Activated effector memory CD4-positive, alpha-beta T cell treated with Interleukin-2 at 50 U/mL for 16 hours (primary cell): ENCODE measurements around the gene KLHDC3.
"Not testable (repeated sequence)": the region's sequence is repeated elsewhere in the genome, so short reads cannot be mapped to it uniquely, and the experiment has no call there.

Experiments used
- DNase-seq: peaks from one replicate; pipeline ENCODE4 v3.0.0-alpha.2; 2020

KLHDC3 gene

DNA sequence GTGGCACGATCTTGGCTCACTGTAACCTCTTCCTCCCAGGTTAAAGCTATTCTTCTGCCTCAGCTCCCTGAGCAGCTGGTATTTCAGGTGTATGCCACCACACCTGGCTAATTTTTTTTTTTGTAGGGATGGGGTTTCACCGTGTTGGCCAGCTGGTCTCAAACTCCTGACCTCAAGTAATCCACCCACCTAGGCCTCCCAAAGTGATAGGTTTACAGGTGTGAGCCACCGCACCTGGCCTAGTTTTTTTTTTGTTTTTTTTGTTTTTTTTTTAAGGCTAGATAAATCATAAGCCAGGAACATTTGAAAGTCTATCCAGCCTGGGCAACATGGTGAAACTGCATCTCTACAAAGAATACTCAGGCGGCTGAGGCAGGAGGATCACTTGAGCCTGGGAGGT lies 18.3 kb downstream of the KLHDC3 start:
- DNase-seq = no peak

DNA sequence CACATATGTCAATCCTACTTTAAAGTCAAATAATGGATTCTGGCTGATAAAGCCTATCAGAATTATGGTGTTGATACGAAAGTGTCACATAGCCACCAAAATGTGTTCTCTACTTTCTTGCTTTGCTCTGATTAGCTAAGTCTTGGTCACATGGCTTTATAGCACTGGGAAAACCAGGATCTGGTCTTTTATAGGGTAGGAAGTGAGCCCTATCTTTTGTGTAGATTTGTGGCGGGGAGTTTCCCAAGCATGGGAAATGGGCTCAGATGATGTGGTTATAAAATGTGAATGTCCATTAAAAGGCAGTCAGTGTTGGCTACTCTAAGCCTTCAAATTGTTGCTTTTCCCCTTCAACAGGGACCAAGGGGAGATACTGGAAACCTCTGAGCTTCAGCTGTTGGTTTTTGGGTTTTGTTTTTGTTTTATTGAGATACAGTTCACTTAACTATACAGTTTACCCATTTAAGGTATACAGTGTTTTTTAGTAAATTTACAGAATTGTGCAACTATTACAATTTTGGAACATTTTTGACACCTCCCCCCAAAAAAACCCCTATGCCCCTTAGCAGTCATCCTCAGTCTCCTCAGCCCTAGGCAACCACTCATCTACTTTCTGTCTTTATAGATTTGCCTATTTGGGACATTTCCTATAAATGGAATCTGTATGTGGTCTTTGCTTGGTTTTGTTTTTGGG lies 19.6 kb downstream of the KLHDC3 start:
- DNase-seq = no peak

DNA sequence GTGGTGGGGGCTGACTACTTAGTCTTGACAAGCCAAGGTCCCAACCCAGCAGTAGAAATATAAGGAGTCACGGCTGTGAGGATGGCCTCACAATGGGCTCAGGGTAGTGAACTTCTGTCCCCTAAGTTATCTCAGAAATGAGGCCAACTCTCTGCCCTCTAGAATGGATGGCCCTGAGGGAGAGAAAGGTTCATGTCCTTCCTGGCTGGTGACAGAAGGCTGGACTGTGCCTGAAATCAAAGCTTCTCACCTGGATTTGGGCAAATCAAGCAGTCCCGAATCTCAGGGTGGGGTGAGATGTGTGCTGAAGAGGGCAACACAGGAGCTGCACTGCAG lies 20.1 kb downstream of the KLHDC3 start:
- no peak for DNase-seq

DNA sequence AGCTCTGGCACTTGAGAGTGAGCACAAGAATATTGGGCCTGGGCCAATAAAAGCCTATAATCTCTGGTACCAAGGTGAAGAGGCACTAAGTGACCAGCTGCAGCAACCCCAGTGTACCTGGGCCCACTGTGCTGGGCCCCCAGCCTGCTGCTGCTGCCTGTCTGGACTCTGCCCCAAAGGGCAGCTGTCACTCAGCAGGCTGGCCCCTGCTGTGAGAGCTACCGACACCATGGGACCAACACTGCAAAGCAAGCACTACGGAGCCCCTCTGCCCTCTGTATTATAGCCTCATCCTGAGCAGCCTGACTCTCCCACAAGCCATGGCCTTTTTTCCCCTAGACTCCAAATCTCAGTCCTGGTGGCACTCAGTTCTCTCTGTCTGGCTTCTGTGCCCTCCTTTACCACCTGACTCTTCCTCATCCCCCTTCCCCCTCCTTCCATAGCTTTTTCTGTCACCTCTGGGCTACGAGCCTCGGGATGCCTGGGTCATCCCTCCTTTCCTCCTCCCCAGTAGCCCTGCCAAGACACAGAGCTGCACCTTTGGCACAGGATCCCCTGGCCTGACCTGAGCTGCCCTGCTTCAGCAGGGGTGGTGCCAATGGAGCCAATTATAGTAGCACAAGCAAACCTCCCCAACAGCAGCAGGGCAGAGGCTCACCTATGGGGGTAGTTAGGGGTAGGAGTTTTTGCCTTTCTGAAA lies 21.6 kb downstream of the KLHDC3 start:
- DNase-seq = no peak

DNA sequence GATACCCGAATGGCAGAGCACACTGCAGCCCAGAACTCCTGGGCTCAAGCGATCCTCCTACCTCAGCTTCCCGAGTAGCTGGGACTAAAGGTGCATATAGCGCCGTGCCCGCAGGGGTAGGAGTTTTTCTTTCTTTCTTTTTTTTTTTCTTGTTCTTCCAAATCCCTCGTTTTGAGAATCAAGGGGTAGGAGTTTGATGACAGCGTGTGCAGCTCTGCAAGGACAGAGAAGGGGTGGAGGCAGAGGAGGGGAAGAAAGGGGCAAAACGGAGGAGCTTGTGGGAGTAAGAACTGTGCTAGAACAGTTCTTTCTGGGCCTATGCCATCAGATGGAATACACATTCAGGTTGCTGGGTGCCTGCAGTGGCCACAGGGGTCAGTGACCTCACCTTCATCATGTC lies 22.7 kb downstream of the KLHDC3 start:
- no peak for DNase-seq

DNA sequence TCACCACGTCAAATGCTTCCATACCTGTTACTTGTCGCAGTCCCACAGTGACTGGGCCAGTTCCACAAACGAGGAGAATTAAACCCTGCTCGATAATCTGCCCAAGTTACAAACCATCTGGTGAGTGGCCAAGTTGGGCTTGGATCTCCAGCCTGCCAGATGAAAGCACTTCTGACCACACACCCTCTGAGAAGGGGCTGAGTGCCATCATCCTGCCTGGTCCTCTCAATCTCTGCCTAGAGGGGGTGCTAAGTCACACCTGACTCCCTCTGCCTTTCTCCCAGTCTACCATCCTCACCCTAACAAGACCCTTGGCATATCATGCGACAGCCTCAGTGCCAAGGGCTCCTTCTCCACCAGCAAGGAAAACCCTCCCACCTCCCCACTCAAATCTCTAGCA lies 23.1 kb downstream of the KLHDC3 start:
- DNase-seq = no peak

DNA sequence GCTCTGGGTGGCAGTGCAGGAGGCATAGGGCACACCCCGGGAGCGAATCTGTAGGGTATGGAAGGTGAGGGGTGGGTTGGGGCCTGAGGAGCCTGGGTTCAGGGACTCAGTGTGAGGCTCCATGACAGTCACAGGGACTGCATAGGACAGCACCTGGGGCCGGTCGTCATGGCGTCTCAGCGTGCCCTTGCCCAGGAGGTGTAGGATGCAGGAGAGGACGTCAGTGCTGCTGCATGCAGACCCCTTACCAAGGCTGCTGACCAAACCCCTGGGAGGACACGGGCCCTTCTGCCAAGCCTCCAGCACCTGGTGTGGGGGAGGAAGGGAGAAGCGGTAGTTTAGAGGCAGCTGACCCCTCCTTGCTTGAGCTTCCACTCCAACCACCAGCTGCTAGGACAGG lies 23.7 kb downstream of the KLHDC3 start:
- DNase-seq = no peak

DNA sequence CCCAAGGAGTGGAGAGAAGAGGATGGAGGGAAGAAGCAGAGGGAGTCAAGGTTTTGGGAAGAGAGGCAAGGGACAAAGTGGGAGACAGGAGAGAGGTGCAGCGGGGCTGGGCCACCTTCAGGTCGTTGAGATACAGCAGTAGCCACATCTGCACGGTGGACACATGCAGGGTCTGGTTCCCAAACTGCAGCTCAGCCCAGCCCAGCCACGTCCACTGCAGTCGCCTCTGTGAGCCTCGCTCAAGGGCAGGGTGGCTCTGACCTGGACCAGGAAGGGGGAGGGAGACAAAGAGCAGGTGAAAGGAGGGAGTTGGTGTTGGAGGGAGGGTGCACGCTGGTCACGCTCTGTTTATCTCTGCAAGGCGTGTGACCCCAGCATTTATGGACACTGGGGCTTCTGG lies 24.7 kb downstream of the KLHDC3 start:
- no peak for DNase-seq

DNA sequence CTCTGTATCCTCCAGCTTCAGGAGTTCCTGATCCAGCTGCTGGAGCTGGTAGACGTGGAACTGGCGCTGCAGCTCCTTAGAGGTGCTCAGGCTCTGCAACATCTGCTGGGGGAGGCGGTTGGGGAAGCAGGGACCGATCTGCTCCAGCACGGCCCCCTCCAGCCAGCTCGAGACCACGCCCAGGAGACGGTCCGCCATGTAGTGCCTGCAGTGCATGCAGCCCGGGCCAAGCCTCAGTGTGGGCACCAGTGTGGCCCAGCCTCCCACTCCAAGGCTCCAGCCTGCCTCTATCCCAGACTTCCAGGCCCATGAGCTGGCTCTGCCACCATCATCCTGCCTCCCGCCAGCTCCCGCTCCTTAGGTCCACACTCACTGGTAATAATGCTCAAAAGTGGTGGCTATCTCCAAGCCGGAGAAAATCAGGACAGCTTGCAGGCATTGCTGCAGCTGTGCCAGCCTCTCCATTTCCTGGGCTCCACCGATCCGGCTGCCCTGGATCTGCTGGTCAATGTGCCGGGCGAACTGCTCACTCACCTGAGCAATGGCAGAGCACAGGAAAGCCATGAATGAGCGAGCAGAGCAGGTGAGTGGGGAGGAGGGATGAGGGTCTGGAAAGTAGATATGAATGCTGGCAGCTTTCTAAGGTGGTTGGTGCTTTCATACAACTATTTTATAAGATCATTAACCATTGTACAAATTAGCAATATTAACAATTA lies 26.7 kb downstream of the KLHDC3 start:
- no peak for DNase-seq

DNA sequence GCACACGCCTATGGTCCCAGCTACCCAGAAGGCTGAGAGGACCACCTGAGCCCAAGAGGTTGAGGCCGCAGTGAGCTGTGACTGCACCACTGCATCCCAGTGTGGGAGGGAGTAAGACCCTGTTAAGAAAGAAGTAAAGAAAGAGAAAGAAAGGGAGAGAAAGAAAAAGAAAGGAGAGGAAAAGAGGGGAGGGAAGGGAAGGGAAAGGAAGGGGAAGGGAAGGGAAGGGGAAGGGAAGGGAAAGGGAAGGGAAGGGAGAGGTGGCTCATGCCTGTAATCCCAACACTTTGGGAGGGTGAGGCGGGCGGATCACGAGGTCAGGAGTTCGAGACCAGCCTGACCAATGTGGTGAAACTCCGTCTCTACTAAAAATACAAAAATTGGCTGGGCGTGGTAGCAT lies 27.4 kb downstream of the KLHDC3 start:
- DNase-seq = not testable (repeated sequence)

DNA sequence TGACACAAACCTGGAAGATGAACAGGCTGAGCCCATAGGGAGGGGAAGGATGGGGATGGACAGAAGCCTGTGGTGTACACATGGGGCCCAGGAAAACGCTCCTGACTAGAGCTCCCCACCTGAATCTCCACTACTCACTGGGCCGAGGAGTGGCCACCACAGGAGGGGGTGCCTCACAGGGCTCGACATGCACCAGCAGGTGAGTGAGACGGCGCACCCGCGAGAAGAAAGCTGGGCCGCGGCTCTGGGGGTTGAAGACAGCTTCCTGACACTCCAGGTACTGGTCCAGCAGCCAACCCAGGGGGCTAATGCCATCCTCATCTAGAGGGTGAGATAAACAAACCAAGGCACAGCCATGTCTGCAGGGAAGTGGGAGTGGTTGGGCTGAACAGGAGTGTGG lies 29.3 kb downstream of the KLHDC3 start:
- DNase-seq = no peak

DNA sequence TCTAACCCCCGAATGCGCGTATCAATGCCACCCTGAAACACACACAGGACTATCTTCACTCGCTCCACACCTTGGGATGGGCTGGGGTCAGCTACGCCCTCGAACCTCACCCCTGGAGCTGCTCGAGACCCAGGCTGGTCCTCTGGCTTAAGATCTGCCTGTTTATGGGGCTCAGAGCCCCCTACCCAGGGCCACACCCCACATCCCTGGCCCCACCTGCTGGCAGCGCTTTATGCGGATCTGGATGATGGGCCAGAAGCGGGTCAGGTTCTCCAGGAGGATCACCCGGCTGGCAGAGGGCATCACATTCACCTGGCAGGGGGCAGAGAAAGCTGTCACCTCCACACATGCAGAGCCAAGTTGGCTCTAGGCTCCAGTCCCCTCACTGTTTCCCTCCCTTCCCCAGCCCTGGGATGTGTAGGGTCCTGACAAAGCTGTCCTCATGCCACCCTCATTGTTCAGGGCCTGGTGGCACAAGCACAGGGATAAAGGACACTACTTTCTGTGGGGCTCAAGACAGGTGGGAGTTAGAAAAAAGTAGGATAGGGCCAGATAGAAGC lies 31.4 kb downstream of the KLHDC3 start:
- no peak for DNase-seq

DNA sequence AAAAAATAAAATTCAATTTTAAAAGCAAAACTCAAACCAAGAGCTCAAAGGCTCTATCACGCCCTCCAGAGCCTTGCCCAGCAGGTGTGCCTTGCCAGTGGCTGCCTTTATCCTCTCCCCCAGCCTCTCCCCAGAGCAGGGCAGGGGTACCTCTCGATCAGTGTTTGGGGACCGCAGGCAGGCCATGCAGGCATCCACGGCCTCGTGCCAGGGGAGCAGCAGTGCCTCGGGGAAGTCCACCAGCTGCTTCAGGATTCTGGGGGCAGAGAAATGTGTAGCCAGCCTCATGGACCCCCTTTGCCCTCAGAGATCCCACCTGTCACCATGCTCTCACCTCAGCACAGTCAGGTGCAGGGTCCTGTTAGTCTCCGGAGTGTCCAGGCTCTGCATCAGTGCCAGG lies 33.9 kb downstream of the KLHDC3 start:
- no peak for DNase-seq

DNA sequence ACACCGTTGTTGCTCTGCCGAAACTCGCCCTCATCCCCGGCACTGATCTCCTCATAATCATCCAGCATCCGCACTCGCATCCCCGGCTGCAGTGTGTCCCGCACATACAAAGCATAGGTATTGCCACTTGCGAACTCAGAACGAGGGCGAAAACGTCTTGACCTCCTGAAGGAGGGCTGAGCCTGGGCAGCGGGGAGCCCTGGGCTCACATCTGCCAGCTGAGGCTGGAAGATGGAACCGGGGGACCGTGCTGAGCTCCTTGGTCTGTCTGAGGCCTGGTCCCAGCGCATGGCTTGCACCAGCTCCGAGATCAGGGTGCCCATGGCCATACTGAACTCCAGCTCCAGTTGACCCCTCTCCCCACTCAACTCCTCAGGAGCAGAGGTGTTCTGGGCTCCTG lies 36.9 kb downstream of the KLHDC3 start:
- no peak for DNase-seq

DNA sequence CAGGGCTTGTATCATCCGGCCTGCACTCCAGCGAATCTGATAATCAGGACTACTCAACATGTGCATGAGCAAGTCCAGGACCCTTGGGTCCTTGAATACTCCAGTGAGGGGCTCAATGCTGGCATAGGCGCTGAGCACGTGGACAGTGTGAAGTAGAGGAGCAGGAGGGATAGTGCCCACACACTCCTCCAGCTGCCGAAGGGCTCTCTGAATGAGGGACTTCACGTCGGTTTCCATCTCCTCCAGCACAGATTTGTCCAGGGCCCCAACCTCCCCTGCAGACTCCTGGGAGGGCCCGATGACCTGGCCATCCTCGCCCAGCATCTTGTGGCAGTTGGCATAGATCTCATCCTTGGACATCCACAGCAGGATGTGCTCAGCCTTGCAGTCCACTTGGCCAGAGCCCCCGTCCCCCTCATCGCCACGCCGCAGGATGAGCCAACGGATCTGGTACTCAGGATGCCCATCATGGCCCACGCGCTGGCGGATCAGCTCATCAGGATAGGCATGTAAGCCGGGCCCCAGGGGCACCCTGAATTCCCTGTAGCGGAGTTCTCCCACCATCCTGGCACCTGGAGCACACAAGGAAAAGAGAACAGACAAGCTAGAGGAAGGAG lies 38.3 kb downstream of the KLHDC3 start:
- DNase-seq = no peak

DNA sequence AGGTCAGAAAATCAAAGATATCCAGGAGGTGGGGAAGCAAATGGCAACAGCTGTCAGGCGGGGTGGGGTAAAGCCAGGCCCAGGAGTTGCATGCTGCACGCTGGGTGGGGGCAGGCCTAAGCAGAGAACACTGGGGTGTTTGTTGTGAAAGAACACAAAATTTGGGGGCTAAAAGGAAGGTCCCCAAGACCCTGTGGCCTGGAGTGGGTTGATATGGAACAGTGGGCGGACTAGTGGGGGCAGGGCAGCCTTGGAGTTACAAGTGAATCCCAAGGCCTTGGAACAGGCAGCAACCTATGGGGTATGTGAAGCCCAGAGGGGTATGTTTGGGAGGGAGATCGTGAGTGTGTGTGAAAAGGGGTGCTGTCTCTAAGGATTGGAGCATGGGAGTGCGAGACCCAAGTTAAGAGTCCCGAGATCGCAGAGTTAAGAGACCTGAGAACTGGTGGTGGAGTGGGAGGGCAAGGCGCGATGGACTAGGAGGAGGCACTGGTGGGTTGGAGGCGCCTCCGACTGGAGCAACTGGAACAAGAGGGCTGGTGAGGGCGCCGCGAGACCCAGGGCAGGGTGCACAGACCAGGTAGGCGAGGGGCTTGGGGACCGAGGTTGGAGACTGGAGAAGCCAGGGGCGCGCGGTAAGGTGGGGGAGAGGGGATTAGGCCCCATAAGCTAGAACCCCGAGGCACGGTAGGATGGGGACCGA lies 38.9 kb downstream of the KLHDC3 start:
- DNase-seq = no peak

DNA sequence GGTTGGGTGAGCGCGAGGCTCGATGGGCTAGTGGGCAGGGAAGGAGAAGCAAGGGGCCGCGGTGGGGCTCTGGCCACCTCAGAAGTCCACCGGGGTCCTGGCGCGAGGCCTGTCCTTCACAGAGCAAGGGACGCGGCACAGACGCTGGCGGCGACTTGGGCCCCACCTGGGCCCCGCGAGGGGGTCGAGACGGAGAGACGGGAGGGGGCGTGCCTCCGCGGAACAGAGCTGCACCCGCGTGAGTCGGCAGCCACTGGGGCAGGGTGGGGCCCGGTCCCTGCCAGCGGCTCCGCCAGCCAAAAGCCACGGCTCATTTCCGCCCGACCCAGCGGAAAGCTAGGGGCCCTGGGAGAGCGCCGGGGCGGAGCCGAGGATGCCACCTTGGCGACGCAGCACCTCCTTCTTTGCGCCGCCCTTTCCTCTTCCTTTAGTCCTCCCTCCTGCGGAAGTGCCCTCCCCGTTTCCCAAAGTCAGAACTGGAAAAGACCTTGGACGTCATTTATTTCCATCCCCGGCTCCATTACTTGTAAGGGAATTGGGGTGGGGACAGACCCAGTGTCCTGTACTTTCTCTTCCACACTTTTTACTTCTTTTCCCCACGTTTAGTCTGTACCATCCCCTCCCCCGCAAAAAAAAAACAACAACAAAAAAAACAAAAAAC lies 39.6 kb downstream of the KLHDC3 start, which contains the start of gene CUL7:
Gene CUL7 (minus strand): TSS at position 307 of the 661 bp plus-strand sequence. CDS start 1,063 bp downstream, outside the sequence.
- DNase-seq = peak; percentile 90

DNA sequence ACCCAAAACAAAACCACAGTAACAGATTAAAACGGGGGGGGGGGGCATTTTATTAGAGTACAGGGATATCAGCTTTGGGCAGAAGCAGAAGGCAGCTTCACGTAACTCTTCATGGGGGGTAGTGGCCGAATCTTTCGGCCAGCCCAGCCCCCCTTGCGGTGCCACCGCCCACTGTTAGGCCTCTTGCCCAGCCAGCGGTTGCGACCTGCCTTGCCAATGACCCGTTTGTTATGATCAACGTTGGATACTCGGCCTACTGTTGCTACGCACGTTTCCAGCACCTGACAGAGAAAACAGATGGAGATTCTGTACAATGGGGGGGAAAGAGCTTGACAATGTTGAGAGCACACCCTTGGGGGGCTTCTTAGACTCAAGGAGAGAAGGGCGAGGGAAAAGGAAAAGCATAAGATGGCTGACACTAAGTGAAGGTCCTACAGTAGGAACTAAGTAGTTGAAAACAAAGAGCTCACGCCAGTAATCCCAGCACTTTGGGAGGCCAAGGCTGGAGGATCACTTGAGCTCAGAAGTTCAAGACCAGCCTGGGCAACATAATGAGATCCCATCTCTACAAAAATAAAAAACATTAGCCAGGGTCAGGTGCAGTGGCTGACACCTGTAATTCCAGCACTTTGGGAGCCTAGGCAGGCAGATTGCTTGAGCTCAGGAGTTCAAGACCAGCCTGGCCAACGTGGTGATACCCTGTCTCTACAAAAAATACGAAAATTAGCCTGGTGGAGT lies 40.3 kb downstream of the KLHDC3 start:
- DNase-seq = no peak

DNA sequence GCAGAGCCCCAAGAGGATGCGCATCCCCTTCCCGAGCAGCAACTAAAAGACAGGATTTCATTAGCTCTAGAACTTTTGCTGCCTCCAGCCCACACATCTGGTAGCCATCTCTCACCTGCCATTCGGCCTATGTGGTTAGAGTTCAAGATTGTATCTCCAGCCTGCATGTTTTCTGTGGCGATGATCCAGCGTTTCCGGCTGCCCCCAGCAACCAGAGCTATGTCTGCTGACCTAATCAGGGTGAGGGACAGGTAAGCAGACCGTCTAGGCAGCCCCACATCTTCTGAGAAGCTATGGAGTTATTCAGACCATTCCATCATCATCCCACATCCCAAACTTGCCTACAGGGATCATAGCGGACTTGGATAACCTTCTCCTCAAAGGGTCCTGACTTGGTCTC lies 41.9 kb downstream of the KLHDC3 start:
- no peak for DNase-seq

DNA sequence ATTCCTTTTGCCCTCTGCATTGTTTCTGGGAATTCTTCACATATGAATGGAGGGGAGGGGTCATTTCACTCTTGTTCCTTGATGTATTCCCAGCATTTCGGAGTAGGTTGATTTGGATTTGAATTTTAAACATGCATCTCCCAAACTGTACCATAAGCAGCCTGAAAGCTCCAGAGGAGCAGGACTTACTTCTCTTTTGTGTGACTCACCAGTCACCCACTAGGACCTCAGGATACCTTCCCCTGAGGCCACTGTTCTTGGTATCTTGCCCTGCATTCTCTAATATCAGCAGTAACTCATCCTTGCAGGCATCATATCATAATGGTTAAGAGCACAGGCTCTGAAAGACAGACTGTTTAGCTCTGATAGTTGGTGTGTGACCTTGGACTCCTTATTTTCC lies 44.5 kb downstream of the KLHDC3 start:
- DNase-seq = no peak
